A549 (cell line): ENCODE results near the gene DHX36. TPM values are rescaled to one million over a fixed set of nuclear protein-coding genes. Genes with fewer than 3 reads are reported as not detected.

Experiments used
- ATAC-seq, 2 experiments: fragments of 200-7000 bp in 1 of 2; fragments of >200 bp in 1 of 2; cut with Nextera tagmentation in 1 of 2; cut with Tn5 transposase in 1 of 2; 3 replicates each; pipeline versions ENCODE4 v1.8.0 to v1.9.1; 2018 to 2020; ENCODE audit warnings: mild to moderate bottlenecking in 1 of 2, moderate library complexity in 1 of 2
- CTCF ChIA-PET: fragments of 300-600 bp; sonication (Branson Sonifier 250); formaldehyde crosslinking; extraction: SDS; loops from one replicate; lab custom pipeline; 2021; ENCODE audit warnings: antibody characterized with exemption, inconsistent platforms; lab: Yijun Ruan, JAX
- POLR2A ChIA-PET: fragments of 350-600 bp; formaldehyde crosslinking; extraction: SDS; loops from one replicate; lab custom pipeline; 2021; ENCODE audit warnings: antibody characterized with exemption, inconsistent platforms; lab: Yijun Ruan, JAX
- DNase-seq, 2 experiments: peaks; one replicate each; pipeline versions ENCODE4 v3.0.0 to v3.0.0-alpha.2; 2011 to 2016; ENCODE audit warnings: low read depth in 1 of 2, low spot score in 1 of 2
- FAIRE-seq: peaks from 2 replicates; lab custom pipeline; 2011; peaks lifted over from hg19 to GRCh38; lab: Jason Lieb, UNC
- H3K27ac ChIP-seq, 2 experiments: fragments of >200 bp; sonication (Bioruptor Twin); formaldehyde crosslinking; 3 replicates each; pipeline ENCODE4 v1.5.1; 2016 to 2017
- H3K4me1 ChIP-seq: fragments of >200 bp; sonication (Bioruptor Twin); formaldehyde crosslinking; 3 replicates; pipeline ENCODE4 v1.6.1; 2016
- H3K4me2 ChIP-seq: fragments of >200 bp; sonication (Bioruptor Twin); formaldehyde crosslinking; 3 replicates; pipeline ENCODE4 v1.6.1; 2016
- H3K4me3 ChIP-seq: fragments of >200 bp; sonication (Bioruptor Twin); formaldehyde crosslinking; 3 replicates; pipeline ENCODE4 v1.5.1; 2016
- H3K9me3 ChIP-seq: fragments of >200 bp; sonication (Bioruptor Twin); formaldehyde crosslinking; 3 replicates; pipeline ENCODE4 v1.6.1; 2016
- ATOH8 ChIP-seq: fragments of 250-450 bp; sonication (Bioruptor Pico); IDR thresholded peaks from 2 replicates; pipeline ENCODE4 v1.5.0; 2020; ENCODE audit warnings: low read depth, mild to moderate bottlenecking, moderate library complexity
- BCL3 ChIP-seq: fragments of >200 bp; sonication (Bioruptor Twin); formaldehyde crosslinking; IDR thresholded peaks from 3 replicates; pipeline ENCODE4 v1.6.1; 2016
- CBX8 ChIP-seq: fragments of 200-600 bp; sonication (generic); IDR thresholded peaks from 2 replicates; pipeline ENCODE4 v1.6.1; 2016
- CEBPB ChIP-seq, 2 experiments: fragments of >200 bp in 1 of 2; sonication (Bioruptor Twin) in 1 of 2; formaldehyde crosslinking in 1 of 2; IDR thresholded peaks; 2 replicates each; pipeline ENCODE4 v1.6.1; 2012 to 2016
- CTCF ChIP-seq: fragments of >200 bp; sonication (Bioruptor Twin); formaldehyde crosslinking; IDR thresholded peaks from 3 replicates; pipeline ENCODE4 v1.5.1; 2016
- ELK1 ChIP-seq: fragments of 150-350 bp; IDR thresholded peaks from 2 replicates; pipeline ENCODE4 v1.6.1; 2014; ENCODE audit warnings: low read depth, mild to moderate bottlenecking, low read length
- ESRRA ChIP-seq: fragments of 150-350 bp; IDR thresholded peaks from 2 replicates; pipeline ENCODE4 v1.6.1; 2014; ENCODE audit warnings: mild to moderate bottlenecking, low read length, borderline replicate concordance
- HDAC2 ChIP-seq: fragments of 200-600 bp; sonication (generic); IDR thresholded peaks from 2 replicates; pipeline ENCODE4 v1.6.1; 2016
- HES2 ChIP-seq: fragments of >200 bp; sonication (Bioruptor Twin); formaldehyde crosslinking; IDR thresholded peaks from 2 replicates; pipeline ENCODE4 v1.6.1; 2016
- HOXA7 ChIP-seq: fragments of 250-450 bp; sonication (Bioruptor Pico); IDR thresholded peaks from 2 replicates; pipeline ENCODE4 v1.5.0; 2020; ENCODE audit warnings: mild to moderate bottlenecking, moderate library complexity
- HOXB5 ChIP-seq: fragments of 250-450 bp; sonication (Bioruptor Pico); IDR thresholded peaks from 2 replicates; pipeline ENCODE4 v1.5.0; 2020; ENCODE audit warnings: mild to moderate bottlenecking, moderate library complexity
- KDM5A ChIP-seq: fragments of 200-600 bp; sonication (generic); IDR thresholded peaks from 2 replicates; pipeline ENCODE4 v1.6.1; 2016; ENCODE audit warnings: antibody characterized with exemption, mild to moderate bottlenecking
- MYC ChIP-seq: IDR thresholded peaks from 2 replicates; pipeline ENCODE4 v1.6.1; 2012; ENCODE audit warnings: mild to moderate bottlenecking, inconsistent platforms, low read length, improper control_type of control experiment, borderline replicate concordance
- NFE2L2 ChIP-seq: fragments of 150-350 bp; conservative IDR thresholded peaks from 2 replicates; pipeline ENCODE4 v1.6.1; 2014; ENCODE audit warnings: low read length
- PHF8 ChIP-seq: fragments of 200-600 bp; sonication (generic); IDR thresholded peaks from 2 replicates; pipeline ENCODE4 v1.6.1; 2016; ENCODE audit warnings: low read depth, mild to moderate bottlenecking, antibody characterized with exemption, moderate library complexity, borderline replicate concordance
- RAD21 ChIP-seq, 2 experiments: fragments of >200 bp in 1 of 2; sonication (Bioruptor Twin) in 1 of 2; formaldehyde crosslinking in 1 of 2; IDR thresholded peaks in 1 of 2; conservative IDR thresholded peaks in 1 of 2; 2 replicates in 1 of 2; 3 replicates in 1 of 2; pipeline ENCODE4 v1.6.1; 2012 to 2018; ENCODE audit warnings: inconsistent platforms in 1 of 2
- USF2 ChIP-seq: fragments of 450-650 bp; IDR thresholded peaks from 2 replicates; pipeline ENCODE4 v1.6.1; 2014; ENCODE audit warnings: antibody characterized with exemption
- ZNF302 ChIP-seq: fragments of 250-450 bp; sonication (Bioruptor Pico); IDR thresholded peaks from 2 replicates; pipeline ENCODE4 v1.9.0; 2021; ENCODE audit warnings: inconsistent platforms, mild to moderate bottlenecking, moderate library complexity
- ZSCAN20 ChIP-seq: fragments of 250-450 bp; sonication (Bioruptor Pico); IDR thresholded peaks from 2 replicates; pipeline ENCODE4 v1.8.0; 2022; ENCODE audit warnings: mild to moderate bottlenecking, moderate library complexity
- WGBS: methylation state at CpG from one replicate; pipeline ENCODE4 v1.1.6; 2017; ENCODE audit errors: missing lambda C conversion rate; 5-methylcytosine and 5-hydroxymethylcytosine counted together
- polyA plus RNA-seq, 4 experiments: library from polyadenylated mRNA; depleted of rRNA in 3 of 4; stranded (reverse); fragments of >200 nt; fragmentation: RNase III in 1 of 4; extraction: RNeasy Plus Mini Kit Qiagen cat#74134 plus additional on column Dnase treatment in 1 of 4; gene quantifications; 2 replicates in 3 of 4; 3 replicates in 1 of 4; pipeline ENCODE4 v1.2.3, GENCODE V29; 2011 to 2017

Gene DHX36
- polyA plus RNA-seq, 2 of the 4 experiments (the other 2 are of a cell fraction), result 59.4 to 90.1 TPM

GRCh38 chr3:154250291-154250690 is 74.0 kb downstream of the DHX36 start:
- Histone ChIP-seq H3K4me3 (no peak overlapping the region), H3K9me3 (no peaks in the 10 kb centered on the region), H3K4me2 (no peak overlapping the region), H3K27ac (no peak overlapping the region), H3K4me1 (no peaks in the 10 kb centered on the region)
- ChIA-PET CTCF (no interaction called here), POLR2A (no interaction called here)
- ATAC-seq (no peak), DNase-seq (no peak), FAIRE-seq (no peak)
- 90% methylated on average over 4 of the region's 4 CpGs for WGBS
- no peak for TF ChIP-seq ESRRA
- no peak for TF ChIP-seq ZSCAN20
- TF ChIP-seq CEBPB (IDR thresholded peaks at IDR 0.05), result no peak

- ChIA-PET CTCF (no interaction called here), POLR2A (no interaction called here)
- WGBS, result 92% methylated on average over 2 of the region's 2 CpGs
- Histone ChIP-seq H3K4me3 (no peak overlapping the region), H3K4me1 (peaks cover 13% of the 10 kb centered on the region), H3K27ac (no peak overlapping the region), H3K4me2 (no peak overlapping the region), H3K9me3 (no peaks in the 10 kb centered on the region)
- DNase-seq (no peak), FAIRE-seq (no peak), ATAC-seq (no peak)
- TF ChIP-seq ZNF302 (no peak), BCL3 (no peak), ATOH8 (CRISPR knock-in tag) (no peak), HDAC2 (no peak), HOXB5 (CRISPR knock-in tag) (no peak), ZSCAN20 (no peak), MYC (no peak), CBX8 (no peak), RAD21 (conservative IDR thresholded peaks at IDR 0.05 in 1 of 2, IDR thresholded peaks at IDR 0.05 in 1 of 2) (no peak), KDM5A (no peak), USF2 (no peak), HOXA7 (CRISPR knock-in tag) (no peak), HES2 (no peak), NFE2L2 (no peak), ELK1 (no peak), ESRRA (no peak), PHF8 (no peak), CTCF (no peak)
Measured at GRCh38 chr3:154247806-154248415, 76.4 kb downstream of the DHX36 start.
